Mammary epithelial cell (primary cell): Measurements from ENCODE around the gene ARFIP1.

ENCODE experiments used
- CTCF ChIP-seq, 2 donors: IDR thresholded peaks in 1 of 2; conservative IDR thresholded peaks in 1 of 2; 2 replicates each; pipeline ENCODE4 v1.5.1; 2011 to 2012; ENCODE audit warnings: inconsistent platforms in 2 of 2, low read length in 2 of 2, mild to moderate bottlenecking in 2 of 2, control low read depth in 1 of 2, low read depth in 1 of 2; ENCODE audit not compliant: insufficient read depth in 1 of 2; ENCODE audit errors: extremely low read depth in 1 of 2
- EZH2 ChIP-seq: IDR thresholded peaks from 2 replicates; pipeline ENCODE4 v1.6.1; 2012; ENCODE audit warnings: low read length, inconsistent platforms, borderline replicate concordance

GRCh38 chr4:152748619-152749018, 31.1 kb upstream of the ARFIP1 start:
- TF ChIP-seq CTCF (conservative IDR thresholded peaks at IDR 0.05 in 1 of 2, IDR thresholded peaks at IDR 0.05 in 1 of 2; ENCODE audit: extremely low read depth in 1 of 2, insufficient read depth in 1 of 2, low read depth in 1 of 2, low read length in 2 of 2) (no peak), EZH2 (no peak)
